A549 (cell line): Measurements from ENCODE around the gene GPS1. TPM values are rescaled to one million over a fixed set of nuclear protein-coding genes. Genes with fewer than 3 reads are reported as not detected.

Experiments used
- ATAC-seq, 2 experiments: fragments of 200-7000 bp in 1 of 2; fragments of >200 bp in 1 of 2; cut with Nextera tagmentation in 1 of 2; cut with Tn5 transposase in 1 of 2; 3 replicates each; pipeline versions ENCODE4 v1.8.0 to v1.9.1; 2018 to 2020; ENCODE audit warnings: mild to moderate bottlenecking in 1 of 2, moderate library complexity in 1 of 2
- CTCF ChIA-PET: fragments of 300-600 bp; sonication (Branson Sonifier 250); formaldehyde crosslinking; extraction: SDS; loops from one replicate; lab custom pipeline; 2021; ENCODE audit warnings: antibody characterized with exemption, inconsistent platforms; lab: Yijun Ruan, JAX
- POLR2A ChIA-PET: fragments of 350-600 bp; formaldehyde crosslinking; extraction: SDS; loops from one replicate; lab custom pipeline; 2021; ENCODE audit warnings: antibody characterized with exemption, inconsistent platforms; lab: Yijun Ruan, JAX
- DNase-seq, 2 experiments: peaks; one replicate each; pipeline versions ENCODE4 v3.0.0 to v3.0.0-alpha.2; 2011 to 2016; ENCODE audit warnings: low read depth in 1 of 2, low spot score in 1 of 2
- FAIRE-seq: peaks from 2 replicates; lab custom pipeline; 2011; peaks lifted over from hg19 to GRCh38; lab: Jason Lieb, UNC
- H3K27ac ChIP-seq, 2 experiments: fragments of >200 bp; sonication (Bioruptor Twin); formaldehyde crosslinking; 3 replicates each; pipeline ENCODE4 v1.5.1; 2016 to 2017
- H3K4me1 ChIP-seq: fragments of >200 bp; sonication (Bioruptor Twin); formaldehyde crosslinking; 3 replicates; pipeline ENCODE4 v1.6.1; 2016
- H3K4me2 ChIP-seq: fragments of >200 bp; sonication (Bioruptor Twin); formaldehyde crosslinking; 3 replicates; pipeline ENCODE4 v1.6.1; 2016
- H3K4me3 ChIP-seq: fragments of >200 bp; sonication (Bioruptor Twin); formaldehyde crosslinking; 3 replicates; pipeline ENCODE4 v1.5.1; 2016
- H3K9me3 ChIP-seq: fragments of >200 bp; sonication (Bioruptor Twin); formaldehyde crosslinking; 3 replicates; pipeline ENCODE4 v1.6.1; 2016
- E2F6 ChIP-seq: IDR thresholded peaks from 2 replicates; pipeline ENCODE4 v1.6.1; 2012; ENCODE audit warnings: low read depth, borderline replicate concordance
- ESRRA ChIP-seq: fragments of 150-350 bp; IDR thresholded peaks from 2 replicates; pipeline ENCODE4 v1.6.1; 2014; ENCODE audit warnings: mild to moderate bottlenecking, low read length, borderline replicate concordance
- HDAC2 ChIP-seq: fragments of 200-600 bp; sonication (generic); IDR thresholded peaks from 2 replicates; pipeline ENCODE4 v1.6.1; 2016
- HMGXB4 ChIP-seq: fragments of 250-450 bp; sonication (Bioruptor Pico); IDR thresholded peaks from 2 replicates; pipeline ENCODE4 v1.5.0; 2021; ENCODE audit warnings: mild to moderate bottlenecking, moderate library complexity, borderline replicate concordance
- HOXB13 ChIP-seq: fragments of 250-450 bp; sonication (Bioruptor Pico); IDR thresholded peaks from 2 replicates; pipeline ENCODE4 v1.5.0; 2020; ENCODE audit warnings: low read depth, mild to moderate bottlenecking, moderate library complexity
- HOXB5 ChIP-seq: fragments of 250-450 bp; sonication (Bioruptor Pico); IDR thresholded peaks from 2 replicates; pipeline ENCODE4 v1.5.0; 2020; ENCODE audit warnings: mild to moderate bottlenecking, moderate library complexity
- JUNB ChIP-seq: fragments of >200 bp; sonication (Bioruptor Twin); formaldehyde crosslinking; IDR thresholded peaks from 2 replicates; pipeline ENCODE4 v1.6.1; 2016
- KDM5A ChIP-seq: fragments of 200-600 bp; sonication (generic); IDR thresholded peaks from 2 replicates; pipeline ENCODE4 v1.6.1; 2016; ENCODE audit warnings: antibody characterized with exemption, mild to moderate bottlenecking
- MYC ChIP-seq: IDR thresholded peaks from 2 replicates; pipeline ENCODE4 v1.6.1; 2012; ENCODE audit warnings: mild to moderate bottlenecking, inconsistent platforms, low read length, improper control_type of control experiment, borderline replicate concordance
- REST ChIP-seq: fragments of 200-600 bp; sonication (generic); IDR thresholded peaks from 2 replicates; pipeline ENCODE4 v1.6.1; 2016; ENCODE audit warnings: antibody characterized with exemption, mild to moderate bottlenecking, moderate library complexity
- RNF2 ChIP-seq: fragments of 200-600 bp; sonication (generic); IDR thresholded peaks from 2 replicates; pipeline ENCODE4 v1.6.1; 2016; ENCODE audit warnings: low read depth, mild to moderate bottlenecking, antibody characterized with exemption, moderate library complexity, borderline replicate concordance
- TP53 ChIP-seq: fragments of 250-450 bp; sonication (Bioruptor Pico); IDR thresholded peaks from 2 replicates; pipeline ENCODE4 v1.5.0; 2021; ENCODE audit warnings: mild to moderate bottlenecking, moderate library complexity
- WGBS: methylation state at CpG from one replicate; pipeline ENCODE4 v1.1.6; 2017; ENCODE audit errors: missing lambda C conversion rate; 5-methylcytosine and 5-hydroxymethylcytosine counted together
- polyA plus RNA-seq, 4 experiments: library from polyadenylated mRNA; depleted of rRNA in 3 of 4; stranded (reverse); fragments of >200 nt; fragmentation: RNase III in 1 of 4; extraction: RNeasy Plus Mini Kit Qiagen cat#74134 plus additional on column Dnase treatment in 1 of 4; gene quantifications; 2 replicates in 3 of 4; 3 replicates in 1 of 4; pipeline ENCODE4 v1.2.3, GENCODE V29; 2011 to 2017

Gene GPS1
- polyA plus RNA-seq, 2 of the 4 experiments (the other 2 are of a cell fraction), result 89.4 to 126 TPM

- ATAC-seq, result no peak
- CTCF ChIA-PET, result interaction anchor here (0.9 to 21.7 kb wide), 7 partner anchors 8 to 90 kb away, joined by 3 to 191 read pairs (median 5); partner anchors contain the start of genes DCXR, NOTUM and RAC3
- TF ChIP-seq HDAC2, result no peak
- no peak for TF ChIP-seq HOXB5 (CRISPR knock-in tag)
- no peak for TF ChIP-seq TP53
- TF ChIP-seq REST, result no peak
- no peak for TF ChIP-seq RNF2
- TF ChIP-seq ESRRA, result no peak
- TF ChIP-seq JUNB, result no peak
- TF ChIP-seq HMGXB4 (CRISPR knock-in tag), result no peak
- TF ChIP-seq MYC, result no peak
- TF ChIP-seq, all 56 proteins: peak for 0
- POLR2A ChIA-PET, result no interaction called here
- WGBS, result 87% methylated on average over 6 of the region's 8 CpGs
- DNase-seq (no peak), FAIRE-seq (no peak)
- no peak overlapping the region for H3K4me2 ChIP-seq
- no peak overlapping the region for H3K27ac ChIP-seq
- H3K9me3 ChIP-seq, result no peaks in the 10 kb centered on the region
- no peak overlapping the region for H3K4me3 ChIP-seq
- peaks cover 16% of the 10 kb centered on the region; the same call in 2 of the 3 replicates for H3K4me1 ChIP-seq
Observed at GRCh38 chr17:82049106-82049505, 2.6 kb upstream of the GPS1 start.

- ATAC-seq (no peak), DNase-seq (no peak), FAIRE-seq (no peak)
- WGBS, result 94% methylated on average over 14 of the region's 16 CpGs
- ChIA-PET CTCF (interaction anchor here (0.9 to 21.7 kb wide), 7 partner anchors 8 to 90 kb away, joined by 3 to 191 read pairs (median 5); partner anchors contain the start of genes DCXR, NOTUM and RAC3), POLR2A (interaction anchor here (1.4 to 2.0 kb wide), 2 partner anchors 12 to 49 kb away, joined by 5 to 8 read pairs; partner anchors contain the start of genes DCXR and FASN)
- TF ChIP-seq HOXB13 (CRISPR knock-in tag) (no peak), REST (no peak), KDM5A (no peak), E2F6 (no peak)
- Histone ChIP-seq H3K4me3 (no peak overlapping the region), H3K27ac (no peak overlapping the region), H3K4me1 (peaks cover 16% of the 10 kb centered on the region; the same call in 2 of the 3 replicates), H3K9me3 (no peaks in the 10 kb centered on the region), H3K4me2 (no peak overlapping the region)
Observed at GRCh38 chr17:82049521-82049971, 2.2 kb upstream of the GPS1 start.
